ENCODE results near the gene PDLIM1.

DNA sequence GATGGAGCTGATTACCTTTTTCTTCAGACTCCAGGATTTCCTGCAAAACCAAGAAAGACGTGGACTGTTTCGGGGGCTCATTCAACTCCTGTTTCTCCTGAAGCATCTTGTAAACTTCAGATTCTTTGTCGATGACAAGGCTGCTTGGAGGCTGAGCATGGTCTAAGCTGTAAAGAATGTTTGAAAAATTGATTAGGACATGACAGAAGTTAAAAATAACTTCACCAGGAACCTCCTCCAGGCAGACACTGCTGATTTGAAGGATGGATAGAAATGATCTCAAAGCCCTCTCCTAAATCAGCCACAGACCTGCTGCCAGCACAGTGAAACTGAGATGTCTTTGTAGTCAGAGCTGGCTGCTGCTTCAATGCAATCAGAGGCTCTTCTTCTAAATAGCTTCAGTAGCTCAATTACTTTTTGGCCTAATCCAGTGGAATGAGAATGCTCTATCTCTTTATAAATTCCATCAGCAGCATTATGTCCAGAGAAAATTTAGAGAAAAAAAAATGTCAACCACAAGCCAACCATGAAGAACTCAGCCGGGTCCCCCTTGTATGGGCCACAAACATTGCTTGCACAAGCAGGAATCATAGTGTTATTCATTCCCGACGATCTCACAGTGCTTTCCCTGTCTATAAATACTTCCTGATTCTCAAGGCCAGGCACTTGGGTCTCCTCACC is 43.5 kb downstream of the PDLIM1 start:
- TF ChIP-seq, protein P1, sequence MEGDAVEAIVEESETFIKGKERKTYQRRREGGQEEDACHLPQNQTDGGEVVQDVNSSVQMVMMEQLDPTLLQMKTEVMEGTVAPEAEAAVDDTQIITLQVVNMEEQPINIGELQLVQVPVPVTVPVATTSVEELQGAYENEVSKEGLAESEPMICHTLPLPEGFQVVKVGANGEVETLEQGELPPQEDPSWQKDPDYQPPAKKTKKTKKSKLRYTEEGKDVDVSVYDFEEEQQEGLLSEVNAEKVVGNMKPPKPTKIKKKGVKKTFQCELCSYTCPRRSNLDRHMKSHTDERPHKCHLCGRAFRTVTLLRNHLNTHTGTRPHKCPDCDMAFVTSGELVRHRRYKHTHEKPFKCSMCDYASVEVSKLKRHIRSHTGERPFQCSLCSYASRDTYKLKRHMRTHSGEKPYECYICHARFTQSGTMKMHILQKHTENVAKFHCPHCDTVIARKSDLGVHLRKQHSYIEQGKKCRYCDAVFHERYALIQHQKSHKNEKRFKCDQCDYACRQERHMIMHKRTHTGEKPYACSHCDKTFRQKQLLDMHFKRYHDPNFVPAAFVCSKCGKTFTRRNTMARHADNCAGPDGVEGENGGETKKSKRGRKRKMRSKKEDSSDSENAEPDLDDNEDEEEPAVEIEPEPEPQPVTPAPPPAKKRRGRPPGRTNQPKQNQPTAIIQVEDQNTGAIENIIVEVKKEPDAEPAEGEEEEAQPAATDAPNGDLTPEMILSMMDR (IDR thresholded peaks at IDR 0.05): no peak
- TF ChIP-seq POLR2A (IDR thresholded peaks at IDR 0.05): no peak
- TF ChIP-seq EP300 (IDR thresholded peaks at IDR 0.05): no peak

Data from ovary (tissue), 3 donors.